Activated T-cell treated with anti-CD3 and anti-CD28 coated beads for 1 hour (primary cell): ENCODE data around the gene RPL39.
"Not testable (repeated sequence)": the region's sequence is repeated elsewhere in the genome, so short reads cannot be mapped to it uniquely, and the experiment has no call there.

Experiments used
- DNase-seq: peaks from one replicate; pipeline ENCODE4 v3.0.0-alpha.2; 2020; ENCODE audit warnings: low read depth

Gene RPL39

DNA sequence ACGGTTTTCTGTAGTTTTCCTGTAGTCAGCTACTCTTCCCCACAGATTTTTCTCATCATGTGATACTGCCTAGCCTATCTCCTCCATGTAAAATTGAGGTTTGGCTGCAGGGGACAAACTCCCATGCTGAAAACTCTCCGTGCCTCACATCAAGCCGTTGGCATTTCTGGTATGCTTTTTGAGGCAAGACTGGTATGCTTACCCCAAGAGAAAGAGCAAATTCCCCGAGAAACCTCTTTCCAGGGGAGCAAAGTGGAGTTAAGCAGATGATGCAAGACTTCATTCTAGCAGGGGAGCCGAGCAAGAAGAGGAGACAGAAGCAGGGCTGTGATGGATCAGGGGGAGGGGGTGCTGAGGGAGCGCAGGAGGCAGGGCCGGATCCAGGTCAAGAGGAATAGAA lies 28.2 kb downstream of the RPL39 start:
- DNase-seq = no peak

GRCh38 chrX:119762718-119763117 lies 28.7 kb downstream of the RPL39 start:
- DNase-seq = no peak

DNA sequence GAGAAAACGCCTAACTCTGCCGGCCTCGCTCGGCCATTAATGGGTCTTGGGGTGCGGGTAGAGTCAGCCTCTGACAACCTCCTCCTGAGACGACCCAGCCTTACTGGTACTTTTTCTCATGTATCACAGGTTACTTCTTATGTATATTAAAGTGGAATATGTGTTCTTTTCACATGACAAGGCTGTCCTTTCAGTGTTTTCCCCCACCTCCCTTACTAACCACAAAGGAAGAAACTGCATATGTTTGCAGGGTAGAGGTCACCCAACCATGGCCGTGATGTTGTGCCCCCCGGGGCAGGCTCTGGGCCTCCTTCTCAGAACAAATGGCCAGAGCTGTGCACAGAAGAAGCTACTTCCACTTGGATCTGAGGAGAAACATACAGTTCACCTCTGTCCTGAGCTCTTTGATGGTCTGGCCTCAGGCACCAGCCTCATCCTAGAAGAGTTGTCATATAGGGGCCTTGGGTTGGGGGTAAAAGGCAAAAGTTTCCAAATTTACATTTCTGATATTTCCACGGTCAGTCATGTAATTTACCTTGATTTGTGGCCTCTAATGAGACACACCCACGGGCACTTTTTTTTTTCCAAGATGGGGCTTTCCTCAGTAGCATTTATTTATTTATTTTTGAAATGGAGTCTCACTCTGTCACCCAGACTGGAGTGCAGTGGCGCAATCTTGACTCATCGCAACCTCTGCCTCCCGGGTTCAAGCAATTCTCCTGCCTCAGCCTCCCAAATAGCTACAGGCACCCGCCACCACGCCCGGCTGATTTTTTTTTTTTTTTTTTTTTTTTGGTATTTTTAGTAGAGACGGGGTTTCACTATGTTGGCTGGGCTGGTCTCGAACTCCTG lies 31.2 kb downstream of the RPL39 start:
- no peak for DNase-seq

DNA sequence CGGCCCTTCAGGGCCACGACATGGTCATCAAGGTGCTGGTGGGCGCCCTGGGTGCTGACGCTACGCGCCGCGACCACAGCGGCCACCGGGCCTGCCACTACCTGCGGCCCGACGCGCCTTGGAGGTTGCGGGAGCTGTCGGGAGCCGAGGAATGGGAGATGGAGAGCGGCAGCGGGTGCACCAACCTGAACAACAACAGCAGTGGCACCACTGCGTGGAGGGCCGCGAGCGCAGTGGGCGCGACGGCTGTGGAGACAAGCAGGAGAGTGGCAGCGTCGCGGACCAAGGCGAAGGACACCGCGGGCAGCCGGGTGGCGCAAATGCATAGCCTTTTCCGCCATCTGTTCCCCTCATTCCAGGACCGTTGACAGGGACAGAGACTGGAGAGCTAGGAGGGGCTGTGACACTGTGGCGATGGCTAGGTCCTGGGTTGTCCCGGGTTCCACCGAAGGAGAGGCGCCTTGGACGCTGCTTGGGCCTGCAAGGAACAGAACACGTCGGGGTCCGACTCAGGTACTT lies 32.1 kb downstream of the RPL39 start:
- DNase-seq = no peak

- no peak for DNase-seq
These were observed 32.6 kb downstream of the RPL39 start for GRCh38 chrX:119758731-119759247.

DNA sequence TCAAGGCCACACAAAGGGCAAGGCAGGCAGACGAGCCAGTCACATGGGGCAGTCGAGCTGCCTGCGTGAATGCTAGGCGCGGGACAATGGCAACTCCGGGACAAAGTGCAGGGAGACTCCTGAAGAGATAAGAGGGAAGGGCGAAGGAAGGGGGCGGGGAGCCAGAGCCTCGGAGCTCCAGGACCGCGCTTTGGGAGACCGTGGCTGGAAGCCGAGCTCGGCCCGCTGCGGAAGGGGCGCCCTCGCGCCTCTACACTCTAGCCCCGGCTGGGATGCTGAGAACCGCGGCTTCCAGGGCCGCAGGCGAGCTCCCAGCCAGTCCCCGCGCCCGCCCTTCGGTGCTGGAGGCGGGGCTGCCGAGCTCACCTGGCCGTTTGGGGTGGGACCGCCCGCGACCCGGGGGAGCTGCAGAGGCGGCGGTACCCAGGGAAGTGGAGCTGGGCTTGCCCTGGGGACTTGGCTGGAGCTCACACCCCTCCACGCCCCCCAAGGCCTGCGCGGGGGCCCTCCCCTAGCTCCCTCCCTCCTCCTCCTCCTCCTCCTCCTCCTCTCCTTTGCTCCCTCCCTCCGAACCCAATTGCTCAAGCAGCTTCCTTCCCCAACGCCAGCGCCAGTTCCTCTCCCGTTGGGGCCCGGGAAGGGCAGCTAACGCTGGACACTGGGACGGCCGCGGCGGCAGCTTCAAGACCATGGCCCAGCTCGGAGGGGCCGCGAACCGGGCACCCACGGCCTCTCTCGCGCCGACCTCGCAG lies 33.3 kb downstream of the RPL39 start, which contains the start of gene SOWAHD:
TSS of gene SOWAHD (plus strand) at position 610 of the 752 bp plus-strand sequence. CDS start at position 690, 80 bp downstream.
- no peak for DNase-seq

DNA sequence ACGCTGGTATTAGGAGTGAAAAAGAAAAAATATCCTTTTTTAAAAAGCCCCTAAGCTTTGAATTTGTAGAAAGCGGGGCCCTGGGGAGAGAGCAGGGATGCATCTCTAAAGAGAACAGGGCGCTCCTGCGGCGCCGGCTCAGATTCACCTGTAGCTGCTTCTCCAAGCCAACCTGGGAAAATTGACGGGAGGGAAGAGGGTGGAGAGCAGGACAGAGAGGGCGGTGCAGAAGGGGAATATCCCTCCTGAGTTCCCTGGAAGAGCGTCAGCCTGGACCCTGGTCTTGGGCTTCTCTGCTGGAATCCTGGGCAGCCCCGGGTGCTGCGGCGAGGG lies 33.8 kb downstream of the RPL39 start:
- DNase-seq = no peak

DNA sequence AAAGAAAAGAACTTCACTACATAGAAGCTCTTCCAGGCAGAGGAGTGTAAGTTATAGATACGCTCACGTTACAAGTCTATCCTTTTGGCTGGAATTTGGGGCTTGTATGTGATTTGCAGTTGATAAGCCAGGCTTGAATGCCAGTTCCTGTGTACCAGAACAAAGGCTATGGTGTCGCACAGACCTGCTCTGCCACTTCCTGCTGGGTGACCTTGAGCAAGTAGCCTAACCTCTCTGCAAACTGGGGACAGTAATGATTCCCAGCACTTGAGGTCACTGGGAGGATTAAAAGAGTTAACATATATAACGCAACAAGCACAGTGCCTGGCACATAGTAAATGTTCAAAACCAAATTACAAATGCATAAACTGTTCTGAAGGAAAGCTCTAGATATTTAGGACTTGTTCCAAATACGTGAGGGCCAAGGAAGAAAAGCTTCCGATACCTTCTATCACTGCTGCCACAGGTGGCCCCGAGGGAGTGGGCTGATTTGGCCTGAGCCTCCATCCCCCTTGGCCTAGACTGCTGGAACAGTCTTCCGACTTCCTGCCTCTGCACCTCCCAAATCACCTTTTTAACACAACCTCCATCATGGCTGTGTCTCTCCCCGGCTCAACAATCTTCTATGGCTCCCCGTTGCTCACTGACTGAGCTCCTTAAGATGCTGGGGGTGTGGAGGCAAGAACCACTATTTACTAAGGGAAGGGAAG lies 34.3 kb downstream of the RPL39 start:
- no peak for DNase-seq

DNA sequence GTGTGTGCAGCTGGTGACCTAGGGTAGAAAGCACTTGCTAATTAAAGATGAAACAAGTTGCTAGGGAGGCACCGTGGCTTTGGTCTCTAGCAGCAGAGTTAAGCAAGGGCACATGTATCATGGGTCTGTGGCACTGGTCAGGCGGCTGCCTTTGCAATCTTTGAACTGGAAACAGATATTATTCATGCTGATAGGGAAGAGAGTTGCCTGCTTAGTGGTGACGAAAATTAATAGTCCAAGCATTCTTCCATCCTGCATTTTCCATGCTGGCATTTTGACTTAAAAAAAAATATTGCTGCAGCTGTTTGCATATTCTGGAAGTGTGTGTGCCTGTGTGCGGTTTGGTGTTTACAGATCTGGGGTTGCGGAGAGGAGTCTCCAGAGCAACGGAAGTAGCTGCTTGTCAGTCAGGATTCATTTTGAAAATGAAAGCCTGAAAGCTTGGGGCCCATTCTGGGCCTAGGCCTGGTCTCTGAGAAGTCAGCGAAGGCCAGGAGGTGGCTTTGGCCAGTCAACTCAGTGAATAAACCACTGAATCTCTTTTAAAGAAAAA lies 35.4 kb downstream of the RPL39 start:
- DNase-seq = no peak

GRCh38 chrX:119753639-119754257 lies 37.7 kb downstream of the RPL39 start:
- DNase-seq = no peak

- no peak for DNase-seq
These were observed 38.4 kb downstream of the RPL39 start for GRCh38 chrX:119753001-119753400.

GRCh38 chrX:119750751-119751150 lies 40.7 kb downstream of the RPL39 start:
- not testable (repeated sequence) for DNase-seq

GRCh38 chrX:119750131-119750530 lies 41.3 kb downstream of the RPL39 start:
- DNase-seq = not testable (repeated sequence)

- no peak for DNase-seq
These were observed 46.1 kb downstream of the RPL39 start for GRCh38 chrX:119745283-119745848.

DNA sequence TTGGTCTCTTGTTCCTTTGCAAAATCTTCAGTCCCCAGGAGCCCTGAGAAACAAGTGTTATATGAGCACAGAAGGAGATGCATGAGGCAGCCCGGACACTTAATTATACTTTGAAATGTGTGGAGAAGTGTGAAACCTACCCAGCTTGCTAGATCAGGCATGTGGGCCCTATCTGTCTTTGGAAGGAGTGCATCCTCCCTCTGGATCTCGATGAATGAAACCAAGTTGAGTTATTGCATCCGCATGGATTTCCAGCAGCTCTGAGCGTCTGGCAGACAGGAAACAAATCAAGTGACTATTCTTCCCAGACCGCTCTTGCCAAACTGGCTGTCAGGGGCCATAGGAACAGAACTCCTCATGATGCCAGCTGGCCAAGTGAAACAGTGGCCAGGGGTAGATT lies 52.7 kb downstream of the RPL39 start:
- DNase-seq = no peak
